ENCODE results near the gene PTPRJ. TPM values are rescaled to one million over a fixed set of nuclear protein-coding genes. Genes with fewer than 3 reads are reported as not detected.
A peak's percentile ranks its signal among the peaks of the same experiment; 100 is the strongest.

PTPRJ gene
- total RNA-seq, 1 donor from 2014 or later: 4.7 TPM

GRCh38 chr11:48064306-48064705, 83.9 kb downstream of the PTPRJ start:
- Histone ChIP-seq H3K27ac (peak overlapping the region; percentile 79), H3K27me3 (no peaks in the 10 kb centered on the region), H3K4me3 (no peak overlapping the region), H3K4me1 (peaks cover 10% of the 10 kb centered on the region), H3K36me3 (no peaks in the 10 kb centered on the region), H3K9me3 (no peaks in the 10 kb centered on the region)
- intact Hi-C loops (cut with DNase I): no loop called here
- no peak for DNase-seq (ENCODE audit: extremely low spot score in 2 of 2)
- TF ChIP-seq, protein P1, sequence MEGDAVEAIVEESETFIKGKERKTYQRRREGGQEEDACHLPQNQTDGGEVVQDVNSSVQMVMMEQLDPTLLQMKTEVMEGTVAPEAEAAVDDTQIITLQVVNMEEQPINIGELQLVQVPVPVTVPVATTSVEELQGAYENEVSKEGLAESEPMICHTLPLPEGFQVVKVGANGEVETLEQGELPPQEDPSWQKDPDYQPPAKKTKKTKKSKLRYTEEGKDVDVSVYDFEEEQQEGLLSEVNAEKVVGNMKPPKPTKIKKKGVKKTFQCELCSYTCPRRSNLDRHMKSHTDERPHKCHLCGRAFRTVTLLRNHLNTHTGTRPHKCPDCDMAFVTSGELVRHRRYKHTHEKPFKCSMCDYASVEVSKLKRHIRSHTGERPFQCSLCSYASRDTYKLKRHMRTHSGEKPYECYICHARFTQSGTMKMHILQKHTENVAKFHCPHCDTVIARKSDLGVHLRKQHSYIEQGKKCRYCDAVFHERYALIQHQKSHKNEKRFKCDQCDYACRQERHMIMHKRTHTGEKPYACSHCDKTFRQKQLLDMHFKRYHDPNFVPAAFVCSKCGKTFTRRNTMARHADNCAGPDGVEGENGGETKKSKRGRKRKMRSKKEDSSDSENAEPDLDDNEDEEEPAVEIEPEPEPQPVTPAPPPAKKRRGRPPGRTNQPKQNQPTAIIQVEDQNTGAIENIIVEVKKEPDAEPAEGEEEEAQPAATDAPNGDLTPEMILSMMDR (IDR thresholded peaks at IDR 0.05): no peak
- TF ChIP-seq POLR2AphosphoS5 (IDR thresholded peaks at IDR 0.05; ENCODE audit: insufficient read depth in 1 of 2, low read depth in 1 of 2) (no peak), POLR2A (IDR thresholded peaks at IDR 0.05) (no peak)

GRCh38 chr11:48066881-48067800, 86.8 kb downstream of the PTPRJ start:
- H3K9me3 ChIP-seq: no peaks in the 10 kb centered on the region
- H3K4me3 ChIP-seq: no peak overlapping the region
- H3K27me3 ChIP-seq: no peaks in the 10 kb centered on the region
- intact Hi-C loops (cut with DNase I): no loop called here
- H3K27ac ChIP-seq: no peak overlapping the region
- H3K36me3 ChIP-seq: no peaks in the 10 kb centered on the region
- TF ChIP-seq, protein P1 (IDR thresholded peaks at IDR 0.05): no peak
- TF ChIP-seq POLR2AphosphoS5 (IDR thresholded peaks at IDR 0.05; ENCODE audit: insufficient read depth in 1 of 2, low read depth in 1 of 2) (no peak), POLR2A (IDR thresholded peaks at IDR 0.05) (no peak)
- DNase-seq (ENCODE audit: extremely low spot score in 2 of 2): no peak
- peaks cover 10% of the 10 kb centered on the region for H3K4me1 ChIP-seq

- TF ChIP-seq POLR2AphosphoS5 (IDR thresholded peaks at IDR 0.05; ENCODE audit: insufficient read depth in 1 of 2, low read depth in 1 of 2) (no peak), POLR2A (IDR thresholded peaks at IDR 0.05) (no peak)
- TF ChIP-seq, protein P1 (IDR thresholded peaks at IDR 0.05): no peak
- no peak for DNase-seq (ENCODE audit: extremely low spot score in 2 of 2)
Measured at GRCh38 chr11:48073031-48073861, 92.9 kb downstream of the PTPRJ start.

GRCh38 chr11:48074425-48075181, 94.2 kb downstream of the PTPRJ start:
- Histone ChIP-seq H3K4me1 (no peaks in the 10 kb centered on the region), H3K36me3 (no peaks in the 10 kb centered on the region), H3K27me3 (no peaks in the 10 kb centered on the region), H3K9me3 (no peaks in the 10 kb centered on the region), H3K4me3 (no peak overlapping the region), H3K27ac (no peak overlapping the region)
- intact Hi-C loops (cut with DNase I): no loop called here
- DNase-seq (ENCODE audit: extremely low spot score in 2 of 2): no peak
- no peak for TF ChIP-seq POLR2A (IDR thresholded peaks at IDR 0.05)
- no peak for TF ChIP-seq POLR2AphosphoS5 (IDR thresholded peaks at IDR 0.05; ENCODE audit: insufficient read depth in 1 of 2, low read depth in 1 of 2)
- TF ChIP-seq, protein P1 (IDR thresholded peaks at IDR 0.05): no peak

More at GRCh38 chr11:48073031-48073861, 92.9 kb downstream of the PTPRJ start:
- H3K27ac ChIP-seq: no peak overlapping the region
- H3K4me3 ChIP-seq: no peak overlapping the region
- H3K36me3 ChIP-seq: no peaks in the 10 kb centered on the region
- H3K9me3 ChIP-seq: no peaks in the 10 kb centered on the region
- no peaks in the 10 kb centered on the region for H3K27me3 ChIP-seq
- no peaks in the 10 kb centered on the region for H3K4me1 ChIP-seq
- intact Hi-C loops (cut with DNase I): no loop called here

All from vagina (tissue), 2 donors.